GM12801 (cell line): ENCODE data around the gene EXD3.

Source experiments
- TF ChIP-seq, protein P1 (sequence below): IDR thresholded peaks from one replicate; pipeline ENCODE4 v1.5.1; 2011; ENCODE audit warnings: control low read depth; ENCODE audit not compliant: insufficient read length; ENCODE audit errors: extremely low read depth

The EXD3 gene

DNA sequence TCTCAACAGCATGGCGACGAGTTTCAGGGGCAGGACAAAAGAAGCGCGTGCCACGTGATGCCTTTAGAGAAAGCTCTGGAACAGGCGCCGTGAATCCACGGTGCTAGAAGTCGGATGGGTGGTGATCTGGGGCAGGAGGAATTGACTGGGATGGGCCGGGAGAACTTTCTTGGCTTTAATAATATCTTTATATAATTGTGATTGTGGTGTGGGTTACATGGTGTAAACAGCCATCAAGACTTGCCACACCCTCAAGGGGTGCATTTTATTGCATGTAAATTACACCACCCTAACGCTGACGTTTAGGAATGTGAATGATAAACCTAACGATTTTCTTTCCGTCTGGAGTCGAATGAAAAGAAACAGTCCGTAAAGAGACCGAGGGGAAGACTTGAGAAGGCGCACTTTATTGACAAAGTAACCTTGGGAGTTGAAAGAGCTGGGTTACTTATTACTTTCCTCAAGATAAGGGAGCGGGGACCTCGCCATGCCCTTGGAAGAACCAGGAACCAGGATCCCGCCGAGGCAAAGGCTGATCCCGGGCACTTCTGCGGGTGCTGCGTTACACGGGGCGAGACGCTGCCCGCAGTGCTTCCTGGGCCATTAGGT, 129.4 kb downstream of the EXD3 start:
- TF ChIP-seq, protein P1, sequence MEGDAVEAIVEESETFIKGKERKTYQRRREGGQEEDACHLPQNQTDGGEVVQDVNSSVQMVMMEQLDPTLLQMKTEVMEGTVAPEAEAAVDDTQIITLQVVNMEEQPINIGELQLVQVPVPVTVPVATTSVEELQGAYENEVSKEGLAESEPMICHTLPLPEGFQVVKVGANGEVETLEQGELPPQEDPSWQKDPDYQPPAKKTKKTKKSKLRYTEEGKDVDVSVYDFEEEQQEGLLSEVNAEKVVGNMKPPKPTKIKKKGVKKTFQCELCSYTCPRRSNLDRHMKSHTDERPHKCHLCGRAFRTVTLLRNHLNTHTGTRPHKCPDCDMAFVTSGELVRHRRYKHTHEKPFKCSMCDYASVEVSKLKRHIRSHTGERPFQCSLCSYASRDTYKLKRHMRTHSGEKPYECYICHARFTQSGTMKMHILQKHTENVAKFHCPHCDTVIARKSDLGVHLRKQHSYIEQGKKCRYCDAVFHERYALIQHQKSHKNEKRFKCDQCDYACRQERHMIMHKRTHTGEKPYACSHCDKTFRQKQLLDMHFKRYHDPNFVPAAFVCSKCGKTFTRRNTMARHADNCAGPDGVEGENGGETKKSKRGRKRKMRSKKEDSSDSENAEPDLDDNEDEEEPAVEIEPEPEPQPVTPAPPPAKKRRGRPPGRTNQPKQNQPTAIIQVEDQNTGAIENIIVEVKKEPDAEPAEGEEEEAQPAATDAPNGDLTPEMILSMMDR, result no peak

DNA sequence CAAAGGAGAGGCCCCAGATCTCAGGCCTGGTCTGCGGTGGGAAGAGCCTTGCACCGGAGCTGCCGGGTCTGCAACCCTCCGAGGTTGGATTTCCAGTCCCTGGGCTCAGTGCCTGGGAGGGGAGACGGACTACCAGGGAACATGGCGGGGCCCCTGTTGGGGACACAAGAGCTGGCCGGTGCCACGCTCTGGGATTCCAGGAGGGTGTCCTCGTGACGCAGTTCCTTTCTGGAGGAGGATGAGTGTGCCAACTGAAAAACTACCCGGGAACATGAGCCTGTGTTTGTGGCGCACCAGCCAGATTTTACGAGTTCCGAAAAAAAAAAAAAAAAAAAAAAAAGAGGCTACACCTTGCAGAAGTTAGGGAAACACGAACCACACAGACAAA, 129.9 kb downstream of the EXD3 start:
- TF ChIP-seq, protein P1, result no peak

DNA sequence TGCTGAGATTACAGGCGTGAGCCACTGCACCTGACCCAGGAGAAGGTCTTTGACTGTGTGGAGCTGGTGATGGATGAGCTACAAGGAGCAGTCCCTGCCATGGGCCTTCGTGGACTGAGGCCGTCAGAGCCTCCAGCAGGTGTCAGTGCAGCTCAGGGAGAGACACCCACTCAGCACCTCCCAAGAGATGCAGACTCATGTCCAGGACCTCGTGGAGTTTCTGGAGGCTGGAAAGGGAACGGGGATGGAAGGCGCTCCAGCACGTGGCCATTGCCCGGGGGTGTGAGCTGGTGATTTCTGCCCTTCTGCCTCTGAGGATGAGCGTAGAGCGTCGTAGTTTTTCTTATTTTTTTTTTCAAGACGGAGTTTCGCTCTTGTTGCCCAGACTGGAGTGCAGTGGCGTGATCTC, 136.0 kb downstream of the EXD3 start:
- TF ChIP-seq, protein P1, result no peak

DNA sequence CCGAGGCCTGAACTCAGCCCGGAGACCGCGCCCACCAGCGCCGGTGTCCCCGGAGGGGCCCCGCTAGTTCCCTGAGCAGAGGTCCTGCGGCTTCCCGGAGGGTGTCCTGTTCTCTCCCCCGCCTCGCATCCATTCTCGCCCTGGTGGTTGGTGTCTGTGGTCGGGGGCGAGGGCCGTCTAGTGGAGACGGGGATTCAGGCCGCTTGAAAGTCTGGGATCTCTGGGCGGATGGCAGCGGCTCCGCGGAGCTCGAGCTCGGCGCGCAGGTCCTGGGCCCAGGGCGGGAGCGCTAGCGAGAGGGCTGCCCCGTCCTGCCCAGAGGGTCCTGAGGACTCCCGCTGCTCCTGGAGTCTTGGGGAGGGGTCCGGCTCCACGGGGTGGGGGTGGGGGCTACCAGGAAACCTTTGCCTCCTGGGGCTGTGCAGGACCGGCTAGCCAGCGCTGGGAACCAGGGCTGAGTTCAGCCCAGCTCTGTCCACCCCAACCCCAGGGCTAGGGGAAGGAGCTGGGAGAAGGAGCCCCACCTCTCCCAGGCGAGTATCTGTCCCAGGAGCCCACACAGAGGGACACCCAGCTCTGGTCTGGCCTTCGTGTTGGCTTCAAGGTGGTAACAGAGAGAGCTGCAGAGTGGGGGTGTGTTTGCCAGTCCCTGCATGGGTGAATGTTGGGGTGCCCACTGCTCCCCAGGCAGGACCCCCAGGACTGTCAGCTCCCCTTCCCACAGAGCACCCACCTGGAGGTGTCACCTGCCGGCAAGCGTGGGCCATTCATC, 141.4 kb downstream of the EXD3 start:
- TF ChIP-seq, protein P1, result no peak

DNA sequence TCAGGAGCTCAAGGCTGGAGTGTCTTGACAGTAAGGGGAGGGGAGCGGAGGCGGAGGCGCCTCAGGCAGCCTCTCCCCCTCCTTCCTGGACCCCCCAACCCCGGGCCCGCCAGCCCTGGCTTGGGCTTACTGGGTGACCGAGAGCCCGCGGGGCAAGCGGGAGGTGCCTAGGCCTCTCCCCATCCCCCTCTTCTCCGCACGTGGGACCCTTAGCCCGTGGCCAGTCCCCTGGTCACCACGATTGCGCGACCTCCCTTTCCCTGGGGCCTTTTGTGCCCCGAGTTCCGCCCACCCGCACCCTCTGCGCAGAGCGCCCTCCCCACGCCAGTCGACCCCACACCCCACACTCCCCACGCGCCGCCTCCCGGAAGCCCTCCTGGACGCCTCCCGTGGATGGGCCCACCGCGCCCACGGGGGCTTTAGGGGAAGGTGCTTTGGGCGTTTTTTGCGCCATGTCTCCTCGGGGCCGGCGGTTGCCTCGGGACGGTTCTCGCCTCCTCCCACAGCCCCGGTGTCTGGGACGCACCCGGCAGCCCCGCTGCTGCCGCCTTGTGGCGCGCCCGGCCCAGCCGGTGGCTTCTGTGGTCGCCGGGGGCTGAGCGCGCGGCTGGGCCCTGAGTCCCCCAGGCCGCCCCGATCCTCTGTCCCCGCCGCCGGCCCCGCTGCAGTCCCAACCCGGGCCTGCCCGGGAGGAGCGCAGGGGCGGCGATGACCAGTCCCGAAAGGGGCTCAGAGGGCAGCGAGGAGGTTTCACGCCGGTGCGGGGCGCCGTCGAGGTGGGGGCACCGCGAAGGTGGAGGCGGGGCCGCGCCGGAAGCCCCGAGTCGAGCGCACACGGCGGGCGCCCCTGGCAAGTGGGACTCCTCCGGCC, 142.3 kb downstream of the EXD3 start:
- TF ChIP-seq, protein P1, result no peak

DNA sequence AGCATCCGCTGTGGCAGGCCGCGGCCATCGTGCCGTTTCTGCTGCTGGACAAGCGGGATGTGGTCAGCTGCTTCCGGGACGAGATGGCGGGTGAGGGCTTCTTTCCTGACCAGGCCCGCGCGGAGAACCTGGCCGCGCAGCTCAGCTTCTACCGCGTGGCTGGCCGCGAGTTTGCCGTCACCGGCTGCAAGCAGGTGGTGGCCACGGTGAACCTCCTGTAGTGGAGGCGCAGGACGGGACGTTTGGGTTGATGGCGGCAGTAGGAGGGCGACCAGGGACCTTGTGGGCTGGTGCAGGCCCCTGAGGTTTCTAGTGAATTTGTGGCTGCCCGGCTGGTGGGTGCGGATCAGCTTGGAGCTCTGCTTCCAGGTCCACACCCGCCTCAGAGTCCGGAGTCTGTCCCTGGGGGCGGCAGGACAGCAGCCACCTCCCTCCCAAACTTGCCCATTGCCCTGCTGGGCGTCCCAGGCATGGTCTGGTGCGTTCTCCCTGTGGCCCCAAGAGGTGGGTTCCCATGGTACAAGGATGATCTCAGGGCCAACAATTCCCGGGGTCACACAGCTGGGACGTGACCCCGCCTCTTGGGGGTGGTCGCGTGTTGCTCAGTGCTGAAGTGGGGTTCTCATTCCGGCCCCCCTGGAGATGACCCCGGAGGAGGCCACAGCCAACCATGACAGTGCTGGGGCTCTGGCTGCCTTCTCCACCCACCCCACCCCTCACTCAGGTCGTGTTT, 143.1 kb downstream of the EXD3 start:
- TF ChIP-seq, protein P1, result no peak
